A549 treated with Mapracorat at 1 μM for 4 hours (cell line): ENCODE data around the gene GRM8. TPM values are rescaled to one million over a fixed set of nuclear protein-coding genes. Genes with fewer than 3 reads are reported as not detected.

Experiments
- total RNA-seq: library from RNA; stranded (reverse); fragments of 200-300 nt; extraction: Qiagen RNA extraction; gene quantifications from 5 replicates; pipeline ENCODE4 v1.2.3, GENCODE V29; 2022

GRM8 gene
- total RNA-seq: not detected in 5 replicates

GRCh38 chr7:127252778-127253280 is at the start of gene GRM8:
Gene GRM8 (minus strand): TSS chr7:127252941.

Other genes starting within 250 kb of the GRM8 start
- gene ZNF800, start 139.8 kb upstream of the GRM8 start, total RNA-seq: 8.3 to 14.7 TPM (median 10.2 TPM) in 5 replicates